Measurements from ENCODE around the gene FUT8.

- TF ChIP-seq, protein P1, sequence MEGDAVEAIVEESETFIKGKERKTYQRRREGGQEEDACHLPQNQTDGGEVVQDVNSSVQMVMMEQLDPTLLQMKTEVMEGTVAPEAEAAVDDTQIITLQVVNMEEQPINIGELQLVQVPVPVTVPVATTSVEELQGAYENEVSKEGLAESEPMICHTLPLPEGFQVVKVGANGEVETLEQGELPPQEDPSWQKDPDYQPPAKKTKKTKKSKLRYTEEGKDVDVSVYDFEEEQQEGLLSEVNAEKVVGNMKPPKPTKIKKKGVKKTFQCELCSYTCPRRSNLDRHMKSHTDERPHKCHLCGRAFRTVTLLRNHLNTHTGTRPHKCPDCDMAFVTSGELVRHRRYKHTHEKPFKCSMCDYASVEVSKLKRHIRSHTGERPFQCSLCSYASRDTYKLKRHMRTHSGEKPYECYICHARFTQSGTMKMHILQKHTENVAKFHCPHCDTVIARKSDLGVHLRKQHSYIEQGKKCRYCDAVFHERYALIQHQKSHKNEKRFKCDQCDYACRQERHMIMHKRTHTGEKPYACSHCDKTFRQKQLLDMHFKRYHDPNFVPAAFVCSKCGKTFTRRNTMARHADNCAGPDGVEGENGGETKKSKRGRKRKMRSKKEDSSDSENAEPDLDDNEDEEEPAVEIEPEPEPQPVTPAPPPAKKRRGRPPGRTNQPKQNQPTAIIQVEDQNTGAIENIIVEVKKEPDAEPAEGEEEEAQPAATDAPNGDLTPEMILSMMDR (IDR thresholded peaks at IDR 0.05), result no peak
- TF ChIP-seq POLR2A (IDR thresholded peaks at IDR 0.05), result no peak
Observed at GRCh38 chr14:65408113-65408512, 4.4 kb upstream of the FUT8 start.
